Measurements from ENCODE around the gene ADTRP.

DNA sequence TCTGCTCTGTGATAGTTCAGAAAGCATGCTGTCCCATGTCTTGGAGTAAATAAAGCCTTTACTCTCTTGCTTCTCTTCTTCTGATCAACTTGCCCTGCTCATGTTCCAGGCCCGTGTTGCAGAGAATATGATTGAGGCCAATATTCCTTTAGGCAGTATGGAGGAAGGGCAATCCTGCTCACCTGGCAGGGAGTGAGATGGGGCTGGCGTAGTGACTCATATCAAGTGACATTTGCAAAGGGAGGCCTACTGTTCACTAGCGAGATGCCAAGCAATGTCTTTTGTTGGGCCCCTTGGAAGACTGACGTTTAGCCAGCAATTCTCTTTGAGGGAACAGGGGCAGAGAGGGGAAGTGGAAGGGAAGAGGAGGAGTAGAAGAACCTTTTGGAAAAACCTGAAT, 19.7 kb downstream of the ADTRP start:
- TF ChIP-seq, protein P1, sequence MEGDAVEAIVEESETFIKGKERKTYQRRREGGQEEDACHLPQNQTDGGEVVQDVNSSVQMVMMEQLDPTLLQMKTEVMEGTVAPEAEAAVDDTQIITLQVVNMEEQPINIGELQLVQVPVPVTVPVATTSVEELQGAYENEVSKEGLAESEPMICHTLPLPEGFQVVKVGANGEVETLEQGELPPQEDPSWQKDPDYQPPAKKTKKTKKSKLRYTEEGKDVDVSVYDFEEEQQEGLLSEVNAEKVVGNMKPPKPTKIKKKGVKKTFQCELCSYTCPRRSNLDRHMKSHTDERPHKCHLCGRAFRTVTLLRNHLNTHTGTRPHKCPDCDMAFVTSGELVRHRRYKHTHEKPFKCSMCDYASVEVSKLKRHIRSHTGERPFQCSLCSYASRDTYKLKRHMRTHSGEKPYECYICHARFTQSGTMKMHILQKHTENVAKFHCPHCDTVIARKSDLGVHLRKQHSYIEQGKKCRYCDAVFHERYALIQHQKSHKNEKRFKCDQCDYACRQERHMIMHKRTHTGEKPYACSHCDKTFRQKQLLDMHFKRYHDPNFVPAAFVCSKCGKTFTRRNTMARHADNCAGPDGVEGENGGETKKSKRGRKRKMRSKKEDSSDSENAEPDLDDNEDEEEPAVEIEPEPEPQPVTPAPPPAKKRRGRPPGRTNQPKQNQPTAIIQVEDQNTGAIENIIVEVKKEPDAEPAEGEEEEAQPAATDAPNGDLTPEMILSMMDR (conservative IDR thresholded peaks at IDR 0.05; ENCODE audit: low read length) = no peak
- TF ChIP-seq EZH2phosphoT487 (IDR thresholded peaks at IDR 0.05; ENCODE audit: borderline replicate concordance, low read depth, low read length) = no peak

Measured in OCI-LY7 (cell line).